ENCODE data around the gene SNX18.

- TF ChIP-seq CTCF (tag by site-specific recombination; IDR thresholded peaks at IDR 0.05) (no peak), ZNF121 (tag by site-specific recombination; IDR thresholded peaks at IDR 0.05) (no peak), ZNF707 (tag by site-specific recombination; IDR thresholded peaks at IDR 0.05) (no peak), IKZF3 (tag by site-specific recombination; IDR thresholded peaks at IDR 0.05) (no peak), YY1 (tag by site-specific recombination; IDR thresholded peaks at IDR 0.05) (no peak), PRDM1 (tag by site-specific recombination; IDR thresholded peaks at IDR 0.05) (no peak), MEIS1 (CRISPR knock-in tag; IDR thresholded peaks at IDR 0.05; ENCODE audit: borderline replicate concordance) (no peak), ZNF555 (tag by site-specific recombination; conservative IDR thresholded peaks at IDR 0.05) (no peak), PRDM10 (tag by site-specific recombination; IDR thresholded peaks at IDR 0.05) (no peak), ZNF350 (tag by site-specific recombination; IDR thresholded peaks at IDR 0.05) (no peak)
Measured at GRCh38 chr5:54531546-54531945, 14.0 kb downstream of the SNX18 start.
